WERI-Rb-1 (cell line): ENCODE measurements around the gene RUFY4.

Experiments used
- DNase-seq: peaks from one replicate; pipeline ENCODE4 v3.0.0-alpha.2; 2020
- H3K27ac ChIP-seq: fragments of 250-450 bp; sonication (Bioruptor Pico); 2 replicates; pipeline ENCODE4 v1.5.1; 2020; ENCODE audit warnings: mild to moderate bottlenecking, moderate library complexity
- H3K27me3 ChIP-seq: fragments of 250-450 bp; sonication (Bioruptor Pico); 2 replicates; pipeline ENCODE4 v1.5.1; 2021; ENCODE audit warnings: mild to moderate bottlenecking, low read depth, moderate library complexity; ENCODE audit not compliant: insufficient read depth, severe bottlenecking
- H3K36me3 ChIP-seq: fragments of 250-450 bp; sonication (Bioruptor Pico); 2 replicates; pipeline ENCODE4 v1.5.1; 2020; ENCODE audit warnings: mild to moderate bottlenecking, moderate library complexity
- H3K4me3 ChIP-seq: 2 replicates; pipeline ENCODE4 v1.5.1; 2011; ENCODE audit warnings: low read depth, mild to moderate bottlenecking, control low read depth, low read length
- H3K9me3 ChIP-seq: fragments of 250-450 bp; sonication (Bioruptor Pico); 2 replicates; pipeline ENCODE4 v1.5.1; 2021; ENCODE audit warnings: mild to moderate bottlenecking, moderate library complexity; ENCODE audit not compliant: severe bottlenecking
- CTCF ChIP-seq: IDR thresholded peaks from 2 replicates; pipeline ENCODE4 v1.5.1; 2011; ENCODE audit warnings: low read depth, mild to moderate bottlenecking, control low read depth, inconsistent platforms, low read length

The RUFY4 gene

GRCh38 chr2:218030409-218031195 is 38.5 kb upstream of the RUFY4 start:
- no peaks in the 10 kb centered on the region for H3K36me3 ChIP-seq
- no peak for TF ChIP-seq CTCF
- H3K4me3 ChIP-seq = no peak overlapping the region
- no peak for DNase-seq
- no peaks in the 10 kb centered on the region for H3K27me3 ChIP-seq
- H3K27ac ChIP-seq = no peak overlapping the region
- H3K9me3 ChIP-seq = no peaks in the 10 kb centered on the region

- H3K27me3 ChIP-seq = no peaks in the 10 kb centered on the region
- H3K27ac ChIP-seq = no peak overlapping the region
- no peak for TF ChIP-seq CTCF
- no peak overlapping the region for H3K4me3 ChIP-seq
- DNase-seq = no peak
- H3K36me3 ChIP-seq = no peaks in the 10 kb centered on the region
- H3K9me3 ChIP-seq = no peaks in the 10 kb centered on the region
Observed at GRCh38 chr2:218031261-218031660, 37.8 kb upstream of the RUFY4 start.

GRCh38 chr2:218031771-218032257 is 37.2 kb upstream of the RUFY4 start:
- no peak for TF ChIP-seq CTCF
- no peaks in the 10 kb centered on the region for H3K9me3 ChIP-seq
- no peaks in the 10 kb centered on the region for H3K27me3 ChIP-seq
- no peak overlapping the region for H3K4me3 ChIP-seq
- DNase-seq = no peak
- H3K36me3 ChIP-seq = no peaks in the 10 kb centered on the region
- no peak overlapping the region for H3K27ac ChIP-seq

GRCh38 chr2:218032336-218033171 is 36.5 kb upstream of the RUFY4 start:
- TF ChIP-seq CTCF = no peak
- Histone ChIP-seq H3K9me3 (no peaks in the 10 kb centered on the region), H3K4me3 (no peak overlapping the region), H3K27ac (no peak overlapping the region), H3K27me3 (no peaks in the 10 kb centered on the region), H3K36me3 (no peaks in the 10 kb centered on the region)
- DNase-seq = no peak

GRCh38 chr2:218033208-218033589 is 35.9 kb upstream of the RUFY4 start:
- Histone ChIP-seq H3K36me3 (no peaks in the 10 kb centered on the region), H3K27me3 (peaks cover 5% of the 10 kb centered on the region), H3K27ac (no peak overlapping the region), H3K4me3 (no peak overlapping the region), H3K9me3 (no peaks in the 10 kb centered on the region)
- DNase-seq = no peak
- TF ChIP-seq CTCF = no peak
